Suprapubic skin (tissue), 4 donors: ENCODE measurements around the gene FAM174B. TPM values are rescaled to one million over a fixed set of nuclear protein-coding genes. Genes with fewer than 3 reads are reported as not detected.

ENCODE experiments used
- DNase-seq, 2 donors: peaks; one replicate each; pipeline ENCODE4 v3.0.0-alpha.2; 2019; ENCODE audit warnings: low spot score in 2 of 2
- H3K27ac ChIP-seq: fragments of 200-600 bp; sonication (generic); one replicate; pipeline ENCODE4 v1.5.1; 2019
- H3K27me3 ChIP-seq: fragments of 200-600 bp; sonication (generic); one replicate; pipeline ENCODE4 v1.5.1; 2019
- H3K36me3 ChIP-seq: fragments of 200-600 bp; sonication (generic); one replicate; pipeline ENCODE4 v1.5.1; 2019
- H3K4me1 ChIP-seq: fragments of 200-600 bp; sonication (generic); one replicate; pipeline ENCODE4 v1.5.1; 2019
- H3K4me3 ChIP-seq: fragments of 200-600 bp; sonication (generic); one replicate; pipeline ENCODE4 v1.5.1; 2019; ENCODE audit warnings: mild to moderate bottlenecking
- H3K9me3 ChIP-seq: fragments of 200-600 bp; sonication (generic); one replicate; pipeline ENCODE4 v1.5.1; 2019
- EP300 ChIP-seq: sonication (generic); formaldehyde crosslinking; IDR thresholded peaks from one replicate; pipeline ENCODE4 v1.6.1; 2017; ENCODE audit warnings: antibody characterized with exemption
- POLR2A ChIP-seq, 2 donors: fragments of 450-650 bp; IDR thresholded peaks; one replicate each; pipeline ENCODE4 v1.6.1; 2017; ENCODE audit warnings: antibody characterized with exemption in 2 of 2, mild to moderate bottlenecking in 2 of 2, moderate library complexity in 2 of 2
- POLR2AphosphoS5 ChIP-seq, 3 donors: sonication (generic); formaldehyde crosslinking; IDR thresholded peaks; one replicate each; pipeline ENCODE4 v1.6.1; 2017; ENCODE audit warnings: antibody characterized with exemption in 3 of 3
- WGBS: methylation state at CpG from one replicate; pipeline ENCODE4 v1.1.5; 2018; 5-methylcytosine and 5-hydroxymethylcytosine counted together
- total RNA-seq, 4 donors: library from RNA; depleted of rRNA; stranded (reverse); fragments of >200 nt; gene quantifications; one replicate each; pipeline ENCODE4 v1.1.0, GENCODE V29; 2016
- TF ChIP-seq, protein P1 (sequence below), 2 donors: fragments of 200-600 bp in 1 of 2; fragments of 450-650 bp in 1 of 2; sonication (generic) in 1 of 2; IDR thresholded peaks; one replicate each; pipeline ENCODE4 v1.5.1; 2016 to 2019; ENCODE audit warnings: antibody characterized with exemption in 2 of 2, mild to moderate bottlenecking in 1 of 2, moderate library complexity in 1 of 2

FAM174B gene
- total RNA-seq, 4 donors from 2014 or later, result 6.2 to 24.0 (median 18.3) TPM

DNA sequence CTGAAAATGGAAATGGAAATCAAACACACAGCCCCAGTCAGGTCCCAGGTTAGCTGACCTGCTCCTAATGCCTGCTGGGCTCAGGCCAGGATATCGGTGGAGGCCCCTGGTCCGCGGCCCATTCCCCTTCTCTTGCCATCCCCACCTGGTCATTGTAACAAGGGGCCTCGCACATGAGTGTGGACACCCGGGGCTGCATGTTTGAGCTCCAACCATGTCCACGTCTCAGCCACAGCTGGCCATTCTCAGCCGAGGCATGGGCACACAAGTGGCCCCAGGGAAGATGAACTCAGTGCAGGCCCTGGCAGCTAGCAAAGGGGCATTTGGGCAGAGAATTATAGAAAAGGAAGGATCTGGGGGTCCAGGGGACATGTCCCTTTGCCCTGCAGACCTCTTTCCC, 41.7 kb downstream of the FAM174B start:
- no peaks in the 10 kb centered on the region for H3K36me3 ChIP-seq
- no peaks in the 10 kb centered on the region for H3K27me3 ChIP-seq
- DNase-seq, result peak in 1 of 2 donors; percentile 77
- TF ChIP-seq EP300 (no peak), POLR2A (IDR thresholded peaks at IDR 0.05) (no peak), POLR2AphosphoS5 (IDR thresholded peaks at IDR 0.05) (no peak)
- TF ChIP-seq, protein P1, sequence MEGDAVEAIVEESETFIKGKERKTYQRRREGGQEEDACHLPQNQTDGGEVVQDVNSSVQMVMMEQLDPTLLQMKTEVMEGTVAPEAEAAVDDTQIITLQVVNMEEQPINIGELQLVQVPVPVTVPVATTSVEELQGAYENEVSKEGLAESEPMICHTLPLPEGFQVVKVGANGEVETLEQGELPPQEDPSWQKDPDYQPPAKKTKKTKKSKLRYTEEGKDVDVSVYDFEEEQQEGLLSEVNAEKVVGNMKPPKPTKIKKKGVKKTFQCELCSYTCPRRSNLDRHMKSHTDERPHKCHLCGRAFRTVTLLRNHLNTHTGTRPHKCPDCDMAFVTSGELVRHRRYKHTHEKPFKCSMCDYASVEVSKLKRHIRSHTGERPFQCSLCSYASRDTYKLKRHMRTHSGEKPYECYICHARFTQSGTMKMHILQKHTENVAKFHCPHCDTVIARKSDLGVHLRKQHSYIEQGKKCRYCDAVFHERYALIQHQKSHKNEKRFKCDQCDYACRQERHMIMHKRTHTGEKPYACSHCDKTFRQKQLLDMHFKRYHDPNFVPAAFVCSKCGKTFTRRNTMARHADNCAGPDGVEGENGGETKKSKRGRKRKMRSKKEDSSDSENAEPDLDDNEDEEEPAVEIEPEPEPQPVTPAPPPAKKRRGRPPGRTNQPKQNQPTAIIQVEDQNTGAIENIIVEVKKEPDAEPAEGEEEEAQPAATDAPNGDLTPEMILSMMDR (IDR thresholded peaks at IDR 0.05), result no peak
- H3K4me3 ChIP-seq, result no peak overlapping the region
- no peaks in the 10 kb centered on the region for H3K9me3 ChIP-seq
- no peak overlapping the region for H3K27ac ChIP-seq
- WGBS, result 87% methylated on average over 6 of the region's 7 CpGs
- H3K4me1 ChIP-seq, result peaks cover 7% of the 10 kb centered on the region

DNA sequence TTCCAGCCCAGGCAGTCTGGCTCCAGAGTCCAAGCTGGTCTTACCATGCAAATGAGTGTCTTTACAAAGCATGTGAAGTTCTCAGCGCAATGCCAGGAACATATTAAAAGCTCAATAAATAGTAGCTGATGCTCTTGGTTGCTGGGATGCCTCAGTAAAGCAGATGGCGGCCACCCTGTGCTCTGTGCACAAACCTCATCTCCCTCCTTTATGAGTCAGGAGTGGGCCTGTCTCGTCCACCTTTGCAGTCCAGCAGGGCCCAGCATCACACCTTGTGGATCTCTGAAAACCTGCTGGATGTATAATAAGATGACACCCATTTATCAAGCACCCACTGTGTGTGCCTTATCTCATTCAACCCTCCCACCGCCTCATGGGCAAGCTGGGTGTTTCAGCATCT, 42.7 kb downstream of the FAM174B start:
- TF ChIP-seq, protein P1 (IDR thresholded peaks at IDR 0.05), result no peak
- TF ChIP-seq EP300, result no peak
- TF ChIP-seq POLR2A (IDR thresholded peaks at IDR 0.05), result no peak
- no peak for TF ChIP-seq POLR2AphosphoS5 (IDR thresholded peaks at IDR 0.05)
- Histone ChIP-seq H3K27me3 (no peaks in the 10 kb centered on the region), H3K4me1 (peaks cover 6% of the 10 kb centered on the region), H3K36me3 (no peaks in the 10 kb centered on the region), H3K4me3 (no peak overlapping the region), H3K27ac (no peak overlapping the region), H3K9me3 (no peaks in the 10 kb centered on the region)
- peak in 1 of 2 donors; percentile 50 for DNase-seq
- WGBS, result 96% methylated on average over 4 of the region's 4 CpGs

DNA sequence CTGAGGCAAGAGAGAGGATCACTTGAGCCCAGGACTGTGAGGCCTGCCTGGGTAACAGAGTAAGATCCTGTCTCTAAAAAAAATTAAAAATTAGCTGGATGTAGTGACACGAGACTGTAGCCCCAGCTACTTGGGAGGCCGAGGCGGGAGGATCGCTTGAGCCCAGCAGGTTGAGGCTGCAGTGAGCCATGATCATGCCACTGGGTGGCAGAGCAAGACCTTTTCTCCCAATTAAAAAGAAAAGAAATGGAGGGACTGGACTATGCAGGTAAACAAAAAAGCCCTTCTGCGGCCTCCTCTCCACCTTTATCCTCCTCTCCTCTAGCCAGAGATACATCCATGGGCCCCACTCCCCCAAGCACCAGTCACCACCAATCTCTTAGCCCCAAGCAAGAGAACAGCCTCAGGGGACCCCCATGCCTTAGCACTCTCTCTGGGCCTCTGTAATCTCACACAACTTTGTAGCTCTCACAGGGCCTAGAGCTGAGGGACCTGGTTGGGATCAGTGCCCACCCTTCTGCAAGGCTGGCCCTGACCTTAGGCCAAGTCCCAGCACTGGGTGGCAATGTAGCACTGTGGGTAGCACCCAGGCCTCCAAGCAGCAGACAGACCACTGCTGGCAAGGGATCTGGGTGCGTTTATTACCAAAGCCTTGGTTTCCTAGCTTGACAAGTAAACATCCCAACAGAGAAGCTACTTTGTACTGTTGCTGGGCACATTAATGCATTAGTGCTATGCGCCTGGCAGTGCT, 43.4 kb downstream of the FAM174B start:
- Histone ChIP-seq H3K9me3 (no peaks in the 10 kb centered on the region), H3K4me3 (no peak overlapping the region), H3K27me3 (no peaks in the 10 kb centered on the region), H3K4me1 (no peaks in the 10 kb centered on the region), H3K36me3 (no peaks in the 10 kb centered on the region), H3K27ac (no peak overlapping the region)
- WGBS, result 81% methylated on average over 7 of the region's 7 CpGs
- peak in 1 of 2 donors; percentile 47 for DNase-seq
- no peak for TF ChIP-seq POLR2A (IDR thresholded peaks at IDR 0.05)
- TF ChIP-seq EP300, result no peak
- TF ChIP-seq, protein P1 (IDR thresholded peaks at IDR 0.05), result no peak
- no peak for TF ChIP-seq POLR2AphosphoS5 (IDR thresholded peaks at IDR 0.05)

DNA sequence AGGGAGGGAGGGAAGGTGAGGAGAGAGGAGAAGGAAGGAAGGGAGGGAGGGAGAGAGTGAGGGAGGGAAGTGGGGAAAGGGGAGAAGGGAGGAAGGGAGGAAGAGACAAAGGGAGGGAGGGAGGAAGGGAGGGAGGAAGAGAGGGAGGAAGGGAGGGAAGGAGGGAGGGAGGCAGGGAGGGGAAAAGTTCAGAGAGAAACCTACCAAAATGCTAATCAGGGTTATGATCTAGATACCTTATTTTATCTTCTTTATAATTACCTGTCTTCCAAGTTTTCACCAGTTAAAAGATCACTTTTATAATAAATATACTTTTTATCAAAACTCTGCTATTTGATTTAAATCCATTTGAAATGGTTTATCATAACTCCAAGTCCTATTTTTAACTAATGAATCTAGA, 44.4 kb downstream of the FAM174B start:
- no peaks in the 10 kb centered on the region for H3K36me3 ChIP-seq
- DNase-seq, result no peak
- no peaks in the 10 kb centered on the region for H3K9me3 ChIP-seq
- no peaks in the 10 kb centered on the region for H3K27me3 ChIP-seq
- H3K27ac ChIP-seq, result no peak overlapping the region
- TF ChIP-seq POLR2A (IDR thresholded peaks at IDR 0.05) (no peak), POLR2AphosphoS5 (IDR thresholded peaks at IDR 0.05) (no peak), EP300 (no peak)
- TF ChIP-seq, protein P1 (IDR thresholded peaks at IDR 0.05), result no peak
- no peak overlapping the region for H3K4me3 ChIP-seq
- H3K4me1 ChIP-seq, result no peaks in the 10 kb centered on the region

DNA sequence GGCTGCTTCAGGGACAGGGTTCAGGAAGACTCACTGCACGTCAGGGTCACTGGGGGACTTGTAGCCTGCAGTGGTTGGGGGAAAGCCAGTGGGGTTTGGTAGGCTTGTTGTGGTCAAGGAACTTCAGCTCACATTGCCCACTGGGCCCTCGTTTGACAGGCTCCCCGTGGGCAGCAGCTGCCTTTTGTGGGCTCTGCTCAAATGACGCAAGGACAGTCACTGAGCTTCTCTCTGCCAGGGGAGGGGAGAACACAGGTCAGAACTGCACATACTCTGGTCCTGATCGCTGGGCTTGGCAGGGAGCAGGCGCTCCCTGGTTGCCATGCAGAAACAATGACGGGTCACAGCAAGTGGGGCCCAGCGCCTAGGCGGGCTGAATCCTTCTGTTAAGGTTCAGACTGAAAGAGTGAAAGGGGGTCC, 45.5 kb downstream of the FAM174B start:
- Histone ChIP-seq H3K4me3 (no peak overlapping the region), H3K4me1 (no peaks in the 10 kb centered on the region), H3K27me3 (no peaks in the 10 kb centered on the region), H3K9me3 (no peaks in the 10 kb centered on the region), H3K36me3 (no peaks in the 10 kb centered on the region), H3K27ac (no peak overlapping the region)
- TF ChIP-seq POLR2A (IDR thresholded peaks at IDR 0.05) (no peak), EP300 (no peak), POLR2AphosphoS5 (IDR thresholded peaks at IDR 0.05) (no peak)
- TF ChIP-seq, protein P1 (IDR thresholded peaks at IDR 0.05), result no peak
- 91% methylated on average over 8 of the region's 9 CpGs for WGBS
- peak in 1 of 2 donors; percentile 13 for DNase-seq
